Heart left ventricle (tissue), 13 donors: ENCODE data around the gene TSPAN33.

ENCODE experiments used
- POLR2A ChIP-seq, 2 donors: fragments of 450-650 bp; IDR thresholded peaks; one replicate each; pipeline ENCODE4 v1.6.1; 2017; ENCODE audit warnings: antibody characterized with exemption in 2 of 2, mild to moderate bottlenecking in 2 of 2, moderate library complexity in 2 of 2
- TF ChIP-seq, protein P1 (sequence below), 12 donors: fragments of 200-600 bp; sonication (generic) in 4 of 12; IDR thresholded peaks; one replicate each; pipeline versions ENCODE4 v1.5.0 to v1.8.0; 2018 to 2022; ENCODE audit warnings: antibody characterized with exemption in 12 of 12, mild to moderate bottlenecking in 5 of 12
- donor health status: ischemic (EF 13 %, LVEDD 7.1; RV severe dilation, severe dysfunction).
- donor health status: DM: no; HTN: yes; CAD: no.
- donor health status: DM: no; HTN: no; CAD: no.
- donor health status: ischemic (EF 25% LVEDD 6.9; RV normal size, moderate dysfunction).
- donor health status: ischemic (EF 25% LVEDD 5.7; RV mildly dilated, moderate dysfunction).
- donor health status: ischemic (EF 35%, LVEDD 5.7; RV mildly dilated, moderate dysfunction).
- donor health status: nonischemic (EF 11% LVEDD 7.7; RV severe dilation, severe dysfunction).
- donor health status: DM: yes; HTN: yes; CAD: no.
- donor health status: PGD.
- donor health status: ischemic (EF 29% LVEDD 5.4; RV normal size, mild dysfunction).
- donor health status: nonischemic (EF 23%, LVEDD 6.1; RV moderate dilation, normal function).

DNA sequence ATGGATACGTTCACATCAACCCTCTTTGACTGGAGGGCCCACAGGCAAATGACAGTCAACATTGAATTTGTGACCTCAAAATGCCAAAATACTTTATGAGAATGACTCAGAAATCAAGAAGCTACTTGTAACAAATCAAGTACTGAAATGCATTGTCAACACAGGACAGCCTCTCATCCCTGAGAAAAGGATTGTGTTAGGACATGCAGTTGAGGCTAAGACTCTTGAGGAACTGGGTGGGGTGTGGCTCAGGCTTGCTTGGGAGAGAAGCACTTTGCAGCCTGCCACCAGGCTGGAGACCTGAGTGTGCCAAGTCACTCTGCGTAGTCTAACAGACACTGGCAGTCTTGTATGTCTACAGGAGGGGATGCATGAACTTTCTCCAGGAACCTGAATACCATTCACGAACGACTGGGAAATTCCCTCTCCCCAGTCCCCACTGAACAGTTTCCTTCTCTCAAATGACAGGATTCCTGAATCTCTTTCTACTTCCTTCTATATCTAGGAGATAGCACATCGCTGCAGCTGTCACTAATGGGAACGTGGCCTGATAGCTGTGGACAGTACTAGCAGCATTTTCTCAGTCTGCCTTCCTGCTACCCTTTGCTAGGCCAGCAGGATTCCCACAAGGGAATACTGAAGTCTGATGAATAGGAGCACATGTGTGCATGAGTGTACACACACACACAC lies 40.6 kb downstream of the TSPAN33 start:
- TF ChIP-seq, protein P1, sequence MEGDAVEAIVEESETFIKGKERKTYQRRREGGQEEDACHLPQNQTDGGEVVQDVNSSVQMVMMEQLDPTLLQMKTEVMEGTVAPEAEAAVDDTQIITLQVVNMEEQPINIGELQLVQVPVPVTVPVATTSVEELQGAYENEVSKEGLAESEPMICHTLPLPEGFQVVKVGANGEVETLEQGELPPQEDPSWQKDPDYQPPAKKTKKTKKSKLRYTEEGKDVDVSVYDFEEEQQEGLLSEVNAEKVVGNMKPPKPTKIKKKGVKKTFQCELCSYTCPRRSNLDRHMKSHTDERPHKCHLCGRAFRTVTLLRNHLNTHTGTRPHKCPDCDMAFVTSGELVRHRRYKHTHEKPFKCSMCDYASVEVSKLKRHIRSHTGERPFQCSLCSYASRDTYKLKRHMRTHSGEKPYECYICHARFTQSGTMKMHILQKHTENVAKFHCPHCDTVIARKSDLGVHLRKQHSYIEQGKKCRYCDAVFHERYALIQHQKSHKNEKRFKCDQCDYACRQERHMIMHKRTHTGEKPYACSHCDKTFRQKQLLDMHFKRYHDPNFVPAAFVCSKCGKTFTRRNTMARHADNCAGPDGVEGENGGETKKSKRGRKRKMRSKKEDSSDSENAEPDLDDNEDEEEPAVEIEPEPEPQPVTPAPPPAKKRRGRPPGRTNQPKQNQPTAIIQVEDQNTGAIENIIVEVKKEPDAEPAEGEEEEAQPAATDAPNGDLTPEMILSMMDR (IDR thresholded peaks at IDR 0.05): no peak
- TF ChIP-seq POLR2A (IDR thresholded peaks at IDR 0.05): no peak
